OCI-LY1 (cell line): ENCODE measurements around the gene TRA2B.

Source experiments
- H2AFZ ChIP-seq: fragments of 200-600 bp; sonication (generic), shearing (Covaris generic); 2 replicates; pipeline ENCODE4 v1.6.0; 2014; ENCODE audit warnings: antibody characterized with exemption, mild to moderate bottlenecking, low read length
- H3F3A ChIP-seq: fragments of 200-600 bp; sonication (generic), shearing (Covaris generic); 2 replicates; pipeline ENCODE4 v1.6.0; 2014; ENCODE audit warnings: mild to moderate bottlenecking, antibody characterized with exemption, low read length, moderate library complexity; ENCODE audit not compliant: insufficient read depth
- H3K27ac ChIP-seq: fragments of 200-600 bp; sonication (generic); 2 replicates; pipeline ENCODE4 v1.5.1; 2014; ENCODE audit warnings: low read length, mixed run types, mild to moderate bottlenecking, low read depth; ENCODE audit not compliant: poor library complexity, severe bottlenecking
- H3K27me3 ChIP-seq: fragments of 200-600 bp; sonication (generic); 2 replicates; pipeline ENCODE4 v1.6.0; 2014; ENCODE audit warnings: antibody characterized with exemption, mild to moderate bottlenecking, low read length, moderate library complexity; ENCODE audit not compliant: insufficient read depth
- H3K36me3 ChIP-seq: fragments of 200-600 bp; sonication (generic); 2 replicates; pipeline ENCODE4 v1.6.1; 2014; ENCODE audit warnings: mild to moderate bottlenecking, antibody characterized with exemption, low read length, moderate library complexity, mixed read lengths; ENCODE audit not compliant: insufficient read depth
- H3K4me1 ChIP-seq: fragments of 200-600 bp; sonication (generic); 2 replicates; pipeline ENCODE4 v1.5.1; 2014; ENCODE audit warnings: mild to moderate bottlenecking, low read length, moderate library complexity; ENCODE audit not compliant: insufficient read depth, severe bottlenecking
- H3K4me2 ChIP-seq: fragments of 200-600 bp; sonication (generic), shearing (Covaris generic); 2 replicates; pipeline ENCODE4 v1.6.1; 2014; ENCODE audit warnings: low read length
- H3K4me3 ChIP-seq: fragments of 200-600 bp; sonication (generic); 2 replicates; pipeline ENCODE4 v1.5.1; 2014; ENCODE audit warnings: low read length, low read depth, mild to moderate bottlenecking, mixed read lengths; ENCODE audit not compliant: poor library complexity, severe bottlenecking
- H3K79me2 ChIP-seq: fragments of 200-600 bp; shearing (Covaris generic); 2 replicates; pipeline ENCODE4 v1.6.1; 2016; ENCODE audit warnings: mixed run types, low read length, mixed read lengths; ENCODE audit not compliant: insufficient read depth
- H3K9ac ChIP-seq: fragments of 200-600 bp; sonication (generic), shearing (Covaris generic); 2 replicates; pipeline ENCODE4 v1.6.1; 2014; ENCODE audit warnings: mild to moderate bottlenecking, low read length, mixed read lengths
- H3K9me2 ChIP-seq: fragments of 200-600 bp; sonication (generic), shearing (Covaris generic); 2 replicates; pipeline ENCODE4 v1.6.1; 2014; ENCODE audit warnings: low read depth, mild to moderate bottlenecking, low read length, mixed read lengths
- H3K9me3 ChIP-seq: fragments of 200-600 bp; shearing (Covaris generic); 2 replicates; pipeline ENCODE4 v1.6.1; 2014; ENCODE audit warnings: low read length, mixed read lengths
- H4K20me1 ChIP-seq: fragments of 200-600 bp; sonication (generic), shearing (Covaris generic); 2 replicates; pipeline ENCODE4 v1.6.0; 2016; ENCODE audit warnings: mild to moderate bottlenecking, low read length; ENCODE audit not compliant: insufficient read depth
- CTCF ChIP-seq: fragments of 200-600 bp; sonication (generic), shearing (Covaris generic); IDR thresholded peaks from 2 replicates; pipeline ENCODE4 v1.5.1; 2017; ENCODE audit warnings: mild to moderate bottlenecking, antibody characterized with exemption, low read length, moderate library complexity, mixed read lengths
- EZH2 ChIP-seq: fragments of 200-600 bp; sonication (generic), shearing (Covaris generic); IDR thresholded peaks from 2 replicates; pipeline ENCODE4 v1.8.0; 2017; ENCODE audit warnings: borderline replicate concordance, mixed run types, mild to moderate bottlenecking, antibody characterized with exemption, low read length, moderate library complexity, mixed read lengths

Gene TRA2B

GRCh38 chr3:185924375-185924774 is 13.4 kb downstream of the TRA2B start:
- Histone ChIP-seq H3K36me3 (peaks cover 100% of the 10 kb centered on the region), H3K4me3 (no peak overlapping the region), H3K27ac (no peak overlapping the region), H3K4me2 (no peak overlapping the region), H3K9me3 (no peaks in the 10 kb centered on the region), H3K79me2 (peaks cover 65% of the 10 kb centered on the region), H3F3A (peaks cover 32% of the 10 kb centered on the region), H3K4me1 (peaks cover 11% of the 10 kb centered on the region), H3K27me3 (no peaks in the 10 kb centered on the region), H3K9me2 (no peaks in the 10 kb centered on the region), H3K9ac (no peak overlapping the region), H4K20me1 (peaks cover 53% of the 10 kb centered on the region), H2AFZ (no peak overlapping the region)
- no peak for TF ChIP-seq EZH2

DNA sequence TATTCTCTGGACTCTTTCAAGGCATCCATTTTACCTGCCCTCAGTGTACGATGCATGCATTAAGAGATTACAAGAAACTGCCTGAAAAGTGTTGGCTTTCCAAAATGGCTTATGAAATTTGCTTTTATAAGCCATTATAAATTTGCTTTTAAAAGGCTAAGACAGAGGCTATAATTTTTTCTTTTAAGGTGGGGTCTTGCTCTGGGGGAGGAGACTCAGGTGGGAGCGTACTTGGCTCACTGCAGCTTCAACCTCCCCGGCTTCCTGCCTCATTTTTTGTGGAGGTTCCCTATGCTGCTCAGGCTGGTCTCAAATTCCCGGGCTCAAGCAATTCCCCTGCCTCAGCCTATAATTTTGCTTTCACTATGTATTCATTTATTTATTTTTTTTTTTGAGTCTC is 17.6 kb downstream of the TRA2B start:
- no peaks in the 10 kb centered on the region for H3K4me1 ChIP-seq
- H4K20me1 ChIP-seq = peaks cover 30% of the 10 kb centered on the region
- H3K36me3 ChIP-seq = peaks cover 100% of the 10 kb centered on the region
- peaks cover 23% of the 10 kb centered on the region for H3K79me2 ChIP-seq
- no peak overlapping the region for H3K4me3 ChIP-seq
- H3F3A ChIP-seq = peaks cover 35% of the 10 kb centered on the region
- H3K9me2 ChIP-seq = no peaks in the 10 kb centered on the region
- H3K27ac ChIP-seq = no peak overlapping the region
- no peak overlapping the region for H2AFZ ChIP-seq
- H3K27me3 ChIP-seq = no peaks in the 10 kb centered on the region
- no peak overlapping the region for H3K9ac ChIP-seq
- H3K9me3 ChIP-seq = no peaks in the 10 kb centered on the region
- no peak for TF ChIP-seq CTCF
- no peak for TF ChIP-seq EZH2
- no peak overlapping the region for H3K4me2 ChIP-seq

- Histone ChIP-seq H4K20me1 (peaks cover 11% of the 10 kb centered on the region; the same call in 1 of the 2 replicates), H2AFZ (no peak overlapping the region), H3K79me2 (no peaks in the 10 kb centered on the region), H3K9me3 (no peaks in the 10 kb centered on the region), H3K36me3 (peaks cover 84% of the 10 kb centered on the region), H3K9me2 (no peaks in the 10 kb centered on the region), H3K27ac (no peak overlapping the region), H3K4me1 (no peaks in the 10 kb centered on the region), H3K9ac (no peak overlapping the region), H3F3A (peaks cover 34% of the 10 kb centered on the region), H3K4me3 (no peak overlapping the region), H3K4me2 (no peak overlapping the region), H3K27me3 (no peaks in the 10 kb centered on the region)
- TF ChIP-seq CTCF = no peak
- no peak for TF ChIP-seq EZH2
These were observed 21.6 kb downstream of the TRA2B start for GRCh38 chr3:185916042-185916833.

DNA sequence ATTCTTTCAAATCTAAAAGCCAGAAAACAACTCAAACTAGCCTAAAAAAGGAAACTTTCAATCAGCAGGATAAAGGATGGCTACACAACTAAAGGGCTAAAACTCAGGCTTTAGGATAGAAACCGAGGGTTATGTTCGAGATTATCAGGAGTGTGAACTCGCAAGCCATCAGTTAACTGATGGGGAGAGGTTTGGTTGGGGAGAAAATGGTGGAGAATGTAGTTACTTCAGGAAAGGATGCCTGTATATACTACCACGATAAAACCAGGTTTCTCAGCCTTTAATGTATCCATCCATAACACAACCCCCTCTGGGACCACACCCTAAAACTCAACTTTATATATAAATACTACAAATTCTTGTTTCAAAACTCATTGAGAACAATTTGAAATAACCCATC is 22.2 kb downstream of the TRA2B start:
- no peak overlapping the region for H3K4me3 ChIP-seq
- H3K4me1 ChIP-seq = no peaks in the 10 kb centered on the region
- H3K9me2 ChIP-seq = no peaks in the 10 kb centered on the region
- H3K9ac ChIP-seq = no peak overlapping the region
- no peak for TF ChIP-seq EZH2
- TF ChIP-seq CTCF = no peak
- no peak overlapping the region for H3K4me2 ChIP-seq
- no peaks in the 10 kb centered on the region for H3K79me2 ChIP-seq
- H3K36me3 ChIP-seq = peaks cover 78% of the 10 kb centered on the region
- H4K20me1 ChIP-seq = peaks cover 11% of the 10 kb centered on the region; the same call in 1 of the 2 replicates
- H3K27ac ChIP-seq = no peak overlapping the region
- H3F3A ChIP-seq = peaks cover 33% of the 10 kb centered on the region
- H3K9me3 ChIP-seq = no peaks in the 10 kb centered on the region
- no peaks in the 10 kb centered on the region for H3K27me3 ChIP-seq
- H2AFZ ChIP-seq = no peak overlapping the region
